GM12878 (cell line): ENCODE measurements around the gene DNAJC17. TPM values are rescaled to one million over a fixed set of nuclear protein-coding genes. Genes with fewer than 3 reads are reported as not detected.

Source experiments
- ATAC-seq: fragments of 200-7000 bp; cut with Tn5 transposase; 3 replicates; pipeline ENCODE4 v1.9.1; 2020; ENCODE audit warnings: mild to moderate bottlenecking, moderate library complexity
- BruUV-seq: library from RNA; stranded (reverse); fragments of 400-500 nt; replicated peaks from 2 replicates; lab custom pipeline; 2021; lab: Mats Ljungman, UMichigan
- CTCF ChIA-PET: fragments of 300-600 bp; sonication (Branson Sonifier 250); formaldehyde crosslinking; extraction: SDS; loops from one replicate; lab custom pipeline; 2021; ENCODE audit warnings: inconsistent platforms; lab: Yijun Ruan, JAX
- POLR2A ChIA-PET: fragments of 350-600 bp; formaldehyde crosslinking; extraction: SDS; loops from one replicate; lab custom pipeline; 2021; ENCODE audit warnings: inconsistent platforms; lab: Charles Lee
- RAD21 ChIA-PET: fragments of 300-600 bp; sonication (Branson Sonifier 250); formaldehyde crosslinking; loops from one replicate; lab custom pipeline; 2023; ENCODE audit warnings: antibody characterized with exemption; ENCODE audit not compliant: unreplicated experiment; lab: Charles Lee
- SMC1A ChIA-PET: fragments of 300-600 bp; sonication (Branson Sonifier 250); formaldehyde crosslinking; loops from one replicate; lab custom pipeline; 2023; ENCODE audit not compliant: unreplicated experiment, uncharacterized antibody; lab: Charles Lee
- DNase-seq: peaks from one replicate; pipeline ENCODE4 v3.0.0-alpha.2; 2011; ENCODE audit warnings: low read depth, low spot score
- FAIRE-seq: peaks from 3 replicates; lab custom pipeline; 2011; peaks lifted over from hg19 to GRCh38; lab: Jason Lieb, UNC
- H2AFZ ChIP-seq: 2 replicates; pipeline ENCODE4 v1.6.0; 2011; ENCODE audit warnings: low read depth, low read length, control low read depth; ENCODE audit not compliant: control insufficient read depth
- H3K27ac ChIP-seq: 2 replicates; pipeline ENCODE4 v1.5.1; 2011; ENCODE audit warnings: control low read depth; ENCODE audit not compliant: control insufficient read depth, insufficient read depth
- H3K27me3 ChIP-seq, 2 experiments: replicated peaks in 1 of 2; 2 replicates each; pipeline versions ENCODE4 v1.6.0 to v1.6.1; 2011; ENCODE audit warnings: low read length in 1 of 2; ENCODE audit not compliant: control insufficient read depth in 2 of 2, insufficient read depth in 2 of 2
- H3K36me3 ChIP-seq, 2 experiments: 2 replicates each; pipeline ENCODE4 v1.5.1; 2011; ENCODE audit warnings: low read length in 1 of 2; ENCODE audit not compliant: control insufficient read depth in 2 of 2, insufficient read depth in 2 of 2
- H3K4me1 ChIP-seq: 2 replicates; pipeline ENCODE4 v1.6.1; 2011; ENCODE audit warnings: mild to moderate bottlenecking, low read length, moderate library complexity, mixed read lengths; ENCODE audit not compliant: control insufficient read depth, insufficient read depth
- H3K4me2 ChIP-seq: 2 replicates; pipeline ENCODE4 v1.6.0; 2011; ENCODE audit warnings: control low read depth; ENCODE audit not compliant: control insufficient read depth, insufficient read depth
- H3K4me3 ChIP-seq: fragments of 200-600 bp; sonication (generic); 2 replicates; pipeline ENCODE4 v1.5.1; 2016
- H3K79me2 ChIP-seq: 2 replicates; pipeline ENCODE4 v1.6.0; 2011; ENCODE audit warnings: low read length; ENCODE audit not compliant: control insufficient read depth, insufficient read depth
- H3K9ac ChIP-seq: 2 replicates; pipeline ENCODE4 v1.8.0; 2011; ENCODE audit warnings: low read length, control low read depth, mixed read lengths; ENCODE audit not compliant: control insufficient read depth, insufficient read depth
- H3K9me3 ChIP-seq: replicated peaks from 3 replicates; pipeline ENCODE4 v1.5.1; 2011; ENCODE audit warnings: mild to moderate bottlenecking, low read length; ENCODE audit not compliant: control insufficient read depth, insufficient read depth
- H4K20me1 ChIP-seq: 2 replicates; pipeline ENCODE4 v1.6.0; 2011; ENCODE audit not compliant: control insufficient read depth, insufficient read depth
- BCL3 ChIP-seq: IDR thresholded peaks from 2 replicates; pipeline ENCODE4 v1.6.1; 2011; ENCODE audit warnings: borderline replicate concordance, low read depth, mild to moderate bottlenecking, moderate library complexity, low read length; ENCODE audit not compliant: insufficient read depth, poor library complexity, severe bottlenecking
- HCFC1 ChIP-seq: fragments of 150-350 bp; IDR thresholded peaks from 2 replicates; pipeline ENCODE4 v1.6.1; 2014; ENCODE audit warnings: low read length
- IRF3 ChIP-seq: fragments of 450-650 bp; IDR thresholded peaks from 2 replicates; pipeline ENCODE4 v1.6.1; 2014; ENCODE audit warnings: mild to moderate bottlenecking
- KDM1A ChIP-seq: fragments of 200-600 bp; sonication (generic); IDR thresholded peaks from 2 replicates; pipeline ENCODE4 v1.6.1; 2016; ENCODE audit warnings: borderline replicate concordance
- POLR2A ChIP-seq: IDR thresholded peaks from 2 replicates; pipeline ENCODE4 v1.6.1; 2011; ENCODE audit warnings: low read depth, mild to moderate bottlenecking, low read length
- POU2F2 ChIP-seq: IDR thresholded peaks from 3 replicates; pipeline ENCODE4 v1.6.1; 2011; ENCODE audit warnings: low read depth, mild to moderate bottlenecking, low read length, borderline replicate concordance
- RAD21 ChIP-seq: IDR thresholded peaks from 2 replicates; pipeline ENCODE4 v1.6.1; 2011; ENCODE audit warnings: mild to moderate bottlenecking, low read depth, low read length, moderate library complexity; ENCODE audit not compliant: insufficient read depth
- SREBF1 ChIP-seq: IDR thresholded peaks from 2 replicates; pipeline ENCODE4 v1.6.1; 2012; ENCODE audit warnings: mild to moderate bottlenecking, low read length
- SREBF2 ChIP-seq: IDR thresholded peaks from 2 replicates; pipeline ENCODE4 v1.6.1; 2012; ENCODE audit warnings: mild to moderate bottlenecking, low read length
- YY1 ChIP-seq: IDR thresholded peaks from 2 replicates; pipeline ENCODE4 v1.6.1; 2011; ENCODE audit warnings: low read depth, mild to moderate bottlenecking, low read length
- ZBTB33 ChIP-seq: fragments of 450-650 bp; IDR thresholded peaks from 2 replicates; pipeline ENCODE4 v1.6.1; 2017; ENCODE audit warnings: mild to moderate bottlenecking
- WGBS: methylation state at CpG from one replicate; pipeline ENCODE4 v1.1.6; 2016; ENCODE audit warnings: low lambda C conversion rate; ENCODE audit not compliant: insufficient replicate concordance, insufficient coverage; ENCODE audit errors: missing lambda C conversion rate; 5-methylcytosine and 5-hydroxymethylcytosine counted together
- in situ Hi-C: fragments of 300-500 bp; cut with MboI; formaldehyde crosslinking; loops from 9 replicates; pipeline ENCODE4 v1.14.3; 2018; ENCODE audit warnings: mixed read lengths
- intact Hi-C: fragments of 100-400 bp; cut with micrococcal nuclease; formaldehyde crosslinking; loops from one replicate; pipeline ENCODE4 v1.14.2; 2022; ENCODE audit not compliant: unreplicated experiment
- polyA plus RNA-seq, 11 experiments: library from polyadenylated mRNA; depleted of rRNA in 4 of 11; unstranded in 6 of 11; stranded (reverse) in 5 of 11; fragments of >200 nt; fragmentation: Nextera tagmentation in 4 of 11; fragmentation: Illumina TruSeq in 1 of 11; extraction: Ambion mirVana in 4 of 11; extraction: Trizol in 1 of 11; gene quantifications; 1 replicate in 1 of 11; 2 replicates in 10 of 11; pipeline versions ENCODE4 v1.2.1 to v1.2.3, GENCODE V29; 2011 to 2016; ENCODE audit warnings: inconsistent platforms in 2 of 11, missing spikeins in 2 of 11, low read depth in 1 of 11
- total RNA-seq, 4 experiments: library from RNA; depleted of rRNA in 3 of 4; stranded (reverse); fragments of >200 nt in 3 of 4; fragmentation: Illumina TruSeq in 1 of 4; extraction: Trizol in 1 of 4; gene quantifications; 2 replicates each; pipeline versions ENCODE4 v1.2.1 to v1.2.3, GENCODE V29; 2013 to 2021

Gene DNAJC17
- total and polyA plus RNA-seq, 10 of the 15 experiments (the other 5 are each of a cell fraction or from before 2014, with no cell fraction given) = 6.1 to 62.8 (median 45.4) TPM

- TF ChIP-seq RAD21 (no peak), SREBF2 (no peak), ZBTB33 (no peak), KDM1A (no peak)
- no TSS peak for BruUV-seq
- CTCF ChIA-PET = interaction anchor here (0.7 to 1.8 kb wide), 7 partner anchors 9 to 230 kb away, joined by 3 to 6 read pairs (median 3); no protein-coding TSS in a partner anchor
- SMC1A ChIA-PET = interaction anchor here (0.9 to 2.1 kb wide), 4 partner anchors 16 to 151 kb away, joined by 3 to 4 read pairs (median 4); partner anchors contain the start of gene RAD51
- Histone ChIP-seq H3K9me3 (no peaks in the 10 kb centered on the region), H3K27ac (no peak overlapping the region), H3K4me3 (no peak overlapping the region), H3K9ac (no peak overlapping the region), H3K79me2 (no peaks in the 10 kb centered on the region), H3K4me1 (peaks cover 7% of the 10 kb centered on the region), H3K4me2 (no peak overlapping the region), H3K27me3 (no peaks in the 10 kb centered on the region), H2AFZ (no peak overlapping the region), H4K20me1 (no peaks in the 10 kb centered on the region), H3K36me3 (peaks cover 17 to 37% of the 10 kb centered on the region in 2 experiments)
- RAD21 ChIA-PET = interaction anchor here (0.7 kb wide), 1 partner anchor 9 kb away, joined by 3 read pairs; no protein-coding TSS in a partner anchor
- no peak for DNase-seq
- in situ Hi-C loops (no loop called here), intact Hi-C loops (no loop called here)
- 87% methylated on average over 2 of the region's 2 CpGs for WGBS
- POLR2A ChIA-PET = interaction anchor here (0.6 to 1.0 kb wide), 2 partner anchors 51 to 61 kb away, joined by 4 to 7 read pairs; no protein-coding TSS in a partner anchor
- ATAC-seq = no peak
- no peak for FAIRE-seq
Observed at GRCh38 chr15:40739047-40739446, 68.2 kb downstream of the DNAJC17 start.

- ATAC-seq = no peak
- CTCF ChIA-PET = interaction anchor here (0.5 kb wide), 1 partner anchor 147 kb away, joined by 4 read pairs; no protein-coding TSS in a partner anchor
- TF ChIP-seq IRF3 (no peak), RAD21 (no peak), YY1 (no peak), POLR2A (no peak), BCL3 (no peak), HCFC1 (no peak), SREBF1 (no peak), POU2F2 (no peak)
Observed at GRCh38 chr15:40737048-40737447, 70.2 kb downstream of the DNAJC17 start.

More at GRCh38 chr15:40737048-40737447, 70.2 kb downstream of the DNAJC17 start:
- in situ Hi-C loops (no loop called here), intact Hi-C loops (no loop called here)
- no TSS peak for BruUV-seq
- Histone ChIP-seq H2AFZ (no peak overlapping the region), H3K27me3 (no peaks in the 10 kb centered on the region), H3K9me3 (no peaks in the 10 kb centered on the region), H3K36me3 (peaks cover 16 to 37% of the 10 kb centered on the region in 2 experiments), H3K9ac (no peak overlapping the region), H3K79me2 (no peaks in the 10 kb centered on the region), H3K4me2 (no peak overlapping the region), H4K20me1 (no peaks in the 10 kb centered on the region), H3K4me1 (no peaks in the 10 kb centered on the region), H3K27ac (no peak overlapping the region), H3K4me3 (no peak overlapping the region)
- DNase-seq (no peak), FAIRE-seq (no peak)
- ChIA-PET SMC1A (interaction anchor here (1.4 to 3.0 kb wide), 2 partner anchors 28 to 46 kb away, joined by 4 to 9 read pairs; no protein-coding TSS in a partner anchor), RAD21 (no interaction called here), POLR2A (interaction anchor here (0.5 kb wide), 1 partner anchor 29 kb away, joined by 3 read pairs; no protein-coding TSS in a partner anchor)
- WGBS = 93% methylated on average over 3 of the region's 3 CpGs
